Right renal cortex interstitium (tissue), 3 donors: Measurements from ENCODE around the gene LGR5. TPM values are rescaled to one million over a fixed set of nuclear protein-coding genes. Genes with fewer than 3 reads are reported as not detected.
A peak's percentile ranks its signal among the peaks of the same experiment; 100 is the strongest.

Experiments used
- DNase-seq, 3 donors: peaks; one replicate each; pipeline ENCODE4 v3.0.0-alpha.2; 2013; ENCODE audit warnings: low read depth in 3 of 3, low spot score in 2 of 3
- polyA plus RNA-seq, 3 donors: library from polyadenylated mRNA; unstranded; fragments of 120-200 nt; gene quantifications; one replicate each; pipeline ENCODE4 v1.2.1, GENCODE V29; 2013; ENCODE audit not compliant: insufficient read length in 3 of 3

Gene LGR5
- polyA plus RNA-seq, 3 donors, result 15.5 to 20.7 (median 16.6) TPM

DNA sequence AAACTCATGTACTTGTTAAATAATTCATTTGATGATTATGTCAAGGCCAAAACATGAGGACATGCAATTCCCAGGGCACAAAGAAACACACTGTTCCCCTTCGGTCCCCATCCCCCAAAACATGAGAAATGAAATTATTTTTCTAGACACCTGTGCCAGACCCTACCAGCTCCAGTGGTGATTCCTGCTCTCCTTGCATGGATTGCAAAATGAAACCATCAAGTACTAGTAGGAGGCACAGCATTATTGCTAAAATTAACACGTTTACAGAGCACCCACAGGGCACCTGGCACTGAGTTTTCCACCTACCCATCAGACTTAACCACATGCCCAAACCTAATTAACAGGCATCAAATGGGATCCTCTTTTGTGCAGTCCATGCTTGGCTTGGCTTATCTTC lies 147.4 kb downstream of the LGR5 start:
- no peak for DNase-seq

- DNase-seq, result no peak
Observed at GRCh38 chr12:71589478-71589881, 149.9 kb downstream of the LGR5 start.

GRCh38 chr12:71591601-71592000 lies 152.0 kb downstream of the LGR5 start:
- DNase-seq, result no peak

DNA sequence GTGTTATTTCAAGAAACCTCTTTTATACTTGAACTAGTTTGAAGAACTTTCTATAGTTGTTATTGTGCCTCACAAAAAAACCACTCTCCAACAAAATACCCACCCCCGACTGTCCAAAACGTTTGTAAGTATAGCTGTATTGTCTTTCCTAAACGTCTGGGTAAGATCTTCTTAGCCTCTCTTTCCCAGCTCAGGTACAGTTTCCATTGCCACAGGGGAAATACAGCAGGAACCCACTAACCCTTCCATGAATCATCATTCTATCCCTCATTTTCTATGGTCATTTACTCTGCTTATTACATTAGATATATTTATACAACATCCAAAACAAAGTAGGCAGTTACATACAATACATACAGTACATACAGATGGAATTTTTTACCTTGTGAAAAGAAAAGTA lies 153.2 kb downstream of the LGR5 start:
- no peak for DNase-seq

- no peak for DNase-seq
Observed at GRCh38 chr12:71594214-71594948, 154.8 kb downstream of the LGR5 start.

- no peak for DNase-seq
Observed at GRCh38 chr12:71599210-71599609, 159.6 kb downstream of the LGR5 start.

DNA sequence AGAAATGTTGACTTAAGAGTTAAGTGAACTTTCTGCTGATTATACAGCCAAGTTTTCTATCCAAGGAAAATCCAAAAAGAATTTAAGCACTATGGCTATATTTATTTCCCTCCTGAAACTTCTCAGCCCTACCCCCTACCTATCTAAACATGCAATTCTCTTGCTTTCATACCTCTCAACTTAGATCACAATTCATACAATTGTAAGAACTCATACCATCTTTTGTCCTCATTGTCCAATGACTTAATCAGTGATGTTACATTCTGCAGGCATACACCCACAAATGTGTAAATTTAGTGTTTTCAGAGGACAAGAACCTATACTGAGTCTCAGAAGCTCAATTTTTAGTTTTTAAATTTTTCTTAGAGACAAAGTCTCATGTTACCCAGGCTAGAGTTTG lies 161.9 kb downstream of the LGR5 start:
- no peak for DNase-seq

DNA sequence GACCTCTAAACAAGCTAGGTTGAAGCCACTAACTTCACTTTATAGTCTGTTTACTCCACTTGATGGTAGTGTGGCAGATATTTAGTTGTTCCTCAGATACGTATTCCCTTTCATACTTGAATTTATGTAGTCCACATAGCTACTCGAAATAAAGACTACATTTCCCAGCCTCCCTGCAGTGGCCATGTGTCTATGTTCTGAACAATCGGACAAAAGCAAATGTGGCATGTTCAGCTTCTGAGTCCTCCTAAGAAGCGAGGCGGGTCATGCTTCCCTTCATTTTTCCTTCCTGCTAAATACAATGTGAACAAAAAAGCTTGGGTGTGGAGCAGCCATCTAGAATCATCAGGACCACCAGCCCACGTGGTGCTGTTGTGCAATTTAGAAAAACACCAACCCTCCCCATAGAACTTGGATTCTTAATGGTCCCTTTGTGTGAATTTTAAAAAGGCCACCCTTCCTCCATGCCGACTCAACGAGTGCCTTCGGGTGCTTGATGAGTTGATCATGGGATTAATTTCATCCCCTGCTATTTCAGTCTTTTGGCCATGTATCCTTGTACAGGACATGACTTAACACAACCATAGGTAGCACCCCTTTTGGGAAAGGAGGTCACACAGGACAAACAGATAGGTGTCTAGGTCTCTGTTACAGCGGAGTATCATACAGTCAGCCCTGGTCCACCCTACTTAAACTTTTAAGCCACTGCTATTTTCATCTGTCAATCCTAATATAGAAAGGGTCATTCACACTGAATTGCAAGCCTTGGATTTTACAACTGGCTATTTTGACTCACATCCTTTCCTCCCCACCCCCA lies 163.4 kb downstream of the LGR5 start:
- DNase-seq, result no peak

- DNase-seq, result no peak
Observed at GRCh38 chr12:71605039-71605438, 165.4 kb downstream of the LGR5 start.

DNA sequence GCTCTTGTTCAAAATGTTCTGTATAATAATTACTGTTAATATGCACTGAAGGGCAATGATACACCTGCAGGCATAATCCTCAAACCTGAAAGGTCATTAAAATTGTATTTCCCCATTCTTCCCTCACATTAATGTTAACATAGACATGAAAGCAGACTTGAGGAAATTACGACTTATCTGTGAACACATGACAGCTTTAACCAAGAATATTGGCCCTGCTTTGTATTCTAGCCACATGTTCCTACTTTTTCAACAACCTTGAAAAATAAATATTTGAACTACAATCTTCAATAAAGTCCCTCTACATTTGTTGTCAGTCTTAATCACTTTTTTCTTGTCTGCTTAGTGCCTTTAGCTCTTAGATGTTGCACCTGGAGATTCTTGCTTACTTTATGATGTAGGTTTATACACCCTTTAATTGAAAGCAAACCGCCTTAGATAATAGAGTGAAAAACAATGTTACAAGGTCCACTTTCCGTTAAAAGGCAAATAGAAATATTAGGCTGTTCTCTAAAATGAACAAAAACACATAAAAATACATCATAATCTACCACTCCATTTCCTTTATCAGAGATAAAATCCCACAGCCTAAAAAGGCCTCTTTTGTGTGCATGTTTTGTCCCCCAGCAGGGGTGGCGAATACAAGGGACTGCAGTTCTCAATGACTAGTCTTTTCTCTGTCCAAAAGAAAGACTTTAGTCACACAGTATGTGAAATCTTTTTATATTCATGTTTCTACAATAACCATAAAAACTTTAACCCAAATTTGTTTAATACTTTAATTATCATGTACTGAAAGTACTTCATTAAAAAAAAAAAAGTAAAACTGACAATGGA lies 168.1 kb downstream of the LGR5 start:
- no peak for DNase-seq

DNA sequence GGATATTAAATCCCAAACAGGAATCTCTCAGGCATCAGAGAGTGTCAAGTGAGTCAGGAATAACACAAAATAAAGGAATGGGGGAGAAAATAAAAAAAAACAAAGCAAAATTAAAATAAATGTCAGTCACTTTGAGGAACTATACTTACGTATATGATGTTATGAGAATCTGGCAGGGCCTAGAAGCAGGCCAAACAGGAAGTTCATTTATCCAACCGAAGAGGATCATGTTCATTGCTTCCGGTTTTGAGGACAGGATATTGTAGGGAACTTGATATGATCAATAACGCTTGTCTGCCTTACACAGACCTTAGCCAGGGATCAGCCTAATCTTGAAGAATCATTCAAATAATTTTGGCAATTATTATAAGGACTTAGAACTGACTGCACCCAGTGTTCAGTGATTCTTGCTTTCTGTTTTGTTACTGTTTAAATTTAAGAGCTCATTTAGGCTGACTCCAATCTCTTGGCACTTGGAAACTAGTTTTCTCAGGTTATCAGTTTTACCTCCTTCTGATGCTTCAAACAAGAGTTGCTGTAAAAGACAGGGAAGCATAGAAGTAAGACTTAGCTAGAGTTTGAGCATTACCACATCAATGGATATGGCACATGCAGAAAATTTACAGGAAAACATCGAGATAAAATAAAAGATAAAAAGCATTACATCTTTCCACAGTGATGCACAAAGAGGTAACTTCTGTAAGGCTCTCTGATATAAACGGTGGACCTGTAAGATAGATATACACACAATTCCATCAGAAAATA lies 170.6 kb downstream of the LGR5 start:
- DNase-seq, result no peak

- no peak for DNase-seq
Observed at GRCh38 chr12:71621938-71622337, 182.3 kb downstream of the LGR5 start.

GRCh38 chr12:71625476-71625875 lies 185.9 kb downstream of the LGR5 start:
- no peak for DNase-seq

DNA sequence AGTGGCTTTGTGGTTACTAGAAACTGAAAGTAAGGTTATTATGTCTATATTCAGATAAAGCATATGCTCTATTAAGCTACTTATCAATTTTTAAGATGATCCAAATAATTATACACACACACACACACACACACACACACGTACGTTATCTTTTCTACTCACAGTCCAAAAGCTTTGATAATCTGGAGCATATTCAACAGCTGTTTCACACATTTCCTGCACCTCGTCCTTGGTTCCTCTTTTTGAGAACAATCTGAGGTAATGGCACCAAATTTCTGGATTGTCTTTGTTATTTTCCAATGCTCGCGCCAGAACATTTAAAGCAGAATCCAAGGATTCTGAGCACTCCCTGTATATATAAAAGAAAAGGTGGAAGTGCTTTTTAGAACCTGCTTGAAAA lies 186.5 kb downstream of the LGR5 start:
- no peak for DNase-seq

GRCh38 chr12:71626768-71627167 lies 187.2 kb downstream of the LGR5 start:
- DNase-seq, result no peak

GRCh38 chr12:71627438-71628002 lies 187.9 kb downstream of the LGR5 start:
- DNase-seq, result peak in 1 of 3 donors; percentile 6
